Measurements from ENCODE around the gene RPS3.

Gene RPS3

DNA sequence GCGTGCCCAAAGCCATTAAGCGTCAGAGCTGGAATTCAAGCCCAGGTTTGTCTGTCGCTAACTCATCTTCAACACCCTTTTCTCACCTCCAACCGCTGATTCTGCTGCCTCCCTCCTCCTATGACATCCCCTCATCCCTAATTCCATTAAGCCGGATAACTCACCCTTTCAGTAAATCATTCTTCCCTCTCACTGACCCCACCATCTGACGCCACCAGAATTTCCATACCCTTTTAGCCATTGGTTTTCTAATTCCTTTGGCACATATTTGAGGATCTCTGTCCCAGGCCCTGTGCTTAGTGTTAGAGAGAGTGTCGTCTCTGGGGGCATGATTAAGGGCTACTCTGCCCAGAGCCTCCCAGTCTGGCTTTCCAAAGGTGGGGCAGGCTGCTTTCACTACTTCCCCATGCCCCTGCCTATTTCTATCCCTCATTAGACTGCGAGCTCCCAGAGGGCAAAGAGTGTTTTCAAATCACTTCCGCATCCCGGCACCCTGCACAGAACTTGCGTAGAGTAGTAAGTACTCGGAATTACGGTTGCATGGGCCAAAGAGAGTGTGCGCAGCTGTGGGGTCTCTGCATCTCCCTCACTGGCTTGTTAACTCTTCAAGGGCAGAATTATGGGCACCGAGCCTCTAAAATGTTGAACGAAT lies 29.8 kb downstream of the RPS3 start (continued):
- no peak for TF ChIP-seq ZNF341 (tag by site-specific recombination; IDR thresholded peaks at IDR 0.05; ENCODE audit: low read depth)

DNA sequence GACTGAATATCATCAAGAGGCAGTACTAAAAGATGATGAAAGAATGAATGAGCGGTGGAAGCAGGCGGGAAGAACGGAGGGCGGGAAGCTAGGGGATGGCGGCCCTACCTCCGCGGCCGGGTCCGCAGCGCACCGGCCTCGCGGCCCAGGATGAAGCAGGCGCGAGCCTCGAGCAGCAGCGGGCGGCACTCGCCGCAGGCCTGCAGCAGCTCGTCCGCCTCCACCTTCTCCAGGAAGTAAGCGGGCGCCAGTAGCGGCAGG lies 30.3 kb downstream of the RPS3 start:
- H3K27ac ChIP-seq (ENCODE audit: extremely low read depth, low read depth, low read length): no peak overlapping the region
- no peaks in the 10 kb centered on the region for H3K4me1 ChIP-seq (ENCODE audit: control insufficient read depth, insufficient read depth, low read length)
- H3K4me3 ChIP-seq (ENCODE audit: low read depth, low read length): no peak overlapping the region
- CTCF ChIA-PET: interaction anchor here (1.0 kb wide), 1 partner anchor 22 kb away, joined by 4 read pairs; no protein-coding TSS in a partner anchor
- H3K36me3 ChIP-seq (ENCODE audit: control insufficient read depth in 2 of 2, insufficient read depth in 1 of 2, low read length in 2 of 2): no peaks in the 10 kb centered on the region
- no peak for TF ChIP-seq ZNF174 (tag by site-specific recombination; IDR thresholded peaks at IDR 0.05)
- TF ChIP-seq, protein P1, sequence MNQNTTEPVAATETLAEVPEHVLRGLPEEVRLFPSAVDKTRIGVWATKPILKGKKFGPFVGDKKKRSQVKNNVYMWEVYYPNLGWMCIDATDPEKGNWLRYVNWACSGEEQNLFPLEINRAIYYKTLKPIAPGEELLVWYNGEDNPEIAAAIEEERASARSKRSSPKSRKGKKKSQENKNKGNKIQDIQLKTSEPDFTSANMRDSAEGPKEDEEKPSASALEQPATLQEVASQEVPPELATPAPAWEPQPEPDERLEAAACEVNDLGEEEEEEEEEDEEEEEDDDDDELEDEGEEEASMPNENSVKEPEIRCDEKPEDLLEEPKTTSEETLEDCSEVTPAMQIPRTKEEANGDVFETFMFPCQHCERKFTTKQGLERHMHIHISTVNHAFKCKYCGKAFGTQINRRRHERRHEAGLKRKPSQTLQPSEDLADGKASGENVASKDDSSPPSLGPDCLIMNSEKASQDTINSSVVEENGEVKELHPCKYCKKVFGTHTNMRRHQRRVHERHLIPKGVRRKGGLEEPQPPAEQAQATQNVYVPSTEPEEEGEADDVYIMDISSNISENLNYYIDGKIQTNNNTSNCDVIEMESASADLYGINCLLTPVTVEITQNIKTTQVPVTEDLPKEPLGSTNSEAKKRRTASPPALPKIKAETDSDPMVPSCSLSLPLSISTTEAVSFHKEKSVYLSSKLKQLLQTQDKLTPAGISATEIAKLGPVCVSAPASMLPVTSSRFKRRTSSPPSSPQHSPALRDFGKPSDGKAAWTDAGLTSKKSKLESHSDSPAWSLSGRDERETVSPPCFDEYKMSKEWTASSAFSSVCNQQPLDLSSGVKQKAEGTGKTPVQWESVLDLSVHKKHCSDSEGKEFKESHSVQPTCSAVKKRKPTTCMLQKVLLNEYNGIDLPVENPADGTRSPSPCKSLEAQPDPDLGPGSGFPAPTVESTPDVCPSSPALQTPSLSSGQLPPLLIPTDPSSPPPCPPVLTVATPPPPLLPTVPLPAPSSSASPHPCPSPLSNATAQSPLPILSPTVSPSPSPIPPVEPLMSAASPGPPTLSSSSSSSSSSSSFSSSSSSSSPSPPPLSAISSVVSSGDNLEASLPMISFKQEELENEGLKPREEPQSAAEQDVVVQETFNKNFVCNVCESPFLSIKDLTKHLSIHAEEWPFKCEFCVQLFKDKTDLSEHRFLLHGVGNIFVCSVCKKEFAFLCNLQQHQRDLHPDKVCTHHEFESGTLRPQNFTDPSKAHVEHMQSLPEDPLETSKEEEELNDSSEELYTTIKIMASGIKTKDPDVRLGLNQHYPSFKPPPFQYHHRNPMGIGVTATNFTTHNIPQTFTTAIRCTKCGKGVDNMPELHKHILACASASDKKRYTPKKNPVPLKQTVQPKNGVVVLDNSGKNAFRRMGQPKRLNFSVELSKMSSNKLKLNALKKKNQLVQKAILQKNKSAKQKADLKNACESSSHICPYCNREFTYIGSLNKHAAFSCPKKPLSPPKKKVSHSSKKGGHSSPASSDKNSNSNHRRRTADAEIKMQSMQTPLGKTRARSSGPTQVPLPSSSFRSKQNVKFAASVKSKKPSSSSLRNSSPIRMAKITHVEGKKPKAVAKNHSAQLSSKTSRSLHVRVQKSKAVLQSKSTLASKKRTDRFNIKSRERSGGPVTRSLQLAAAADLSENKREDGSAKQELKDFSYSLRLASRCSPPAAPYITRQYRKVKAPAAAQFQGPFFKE (tag by site-specific recombination; IDR thresholded peaks at IDR 0.05; ENCODE audit: borderline replicate concordance): no peak
- POLR2A ChIA-PET: no interaction called here
- H3K9me3 ChIP-seq (ENCODE audit: control insufficient read depth, insufficient read depth, low read depth, low read length): no peaks in the 10 kb centered on the region

DNA sequence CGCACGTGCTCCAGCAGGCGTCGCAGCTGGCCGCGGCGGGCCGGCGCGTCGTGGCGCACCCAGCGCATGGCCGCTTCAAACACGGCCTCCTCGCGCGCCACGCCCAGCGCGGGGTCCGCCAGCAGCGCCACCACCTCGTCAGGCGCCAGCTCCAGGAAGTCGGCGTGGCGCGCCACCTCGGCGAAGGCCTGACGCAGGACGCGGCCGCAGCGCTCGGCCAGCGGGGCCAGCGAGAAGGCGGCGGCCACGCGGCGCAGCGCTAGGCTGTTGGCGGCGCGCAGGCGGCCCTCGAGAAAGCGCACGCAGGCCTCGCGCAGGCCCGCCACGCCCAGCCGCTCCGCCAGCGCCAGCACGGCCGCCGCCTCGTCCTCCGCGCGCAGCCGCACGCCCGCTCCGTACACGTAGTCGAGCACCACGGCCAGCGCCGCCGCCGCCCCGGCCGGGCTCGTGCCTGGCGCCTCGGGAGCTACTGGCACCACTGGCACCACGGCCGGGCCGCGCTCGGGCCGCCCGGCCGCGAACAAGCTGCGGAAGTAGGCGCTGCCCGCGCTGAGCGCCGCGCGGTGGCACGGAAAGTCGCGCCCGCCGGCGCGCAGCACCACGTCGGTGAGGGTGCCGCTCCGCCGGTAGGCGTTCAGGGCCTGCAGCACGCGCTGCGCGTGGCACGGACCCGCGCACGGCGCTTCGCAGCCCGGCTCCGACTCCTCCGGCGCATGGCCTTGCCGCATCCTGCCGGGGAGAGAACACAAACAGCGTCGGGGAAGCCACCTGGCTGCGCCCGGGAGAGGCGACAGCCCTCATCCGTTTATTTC lies 30.8 kb downstream of the RPS3 start:
- no peaks in the 10 kb centered on the region for H3K4me1 ChIP-seq (ENCODE audit: control insufficient read depth, insufficient read depth, low read length)
- H3K36me3 ChIP-seq (ENCODE audit: control insufficient read depth in 2 of 2, insufficient read depth in 1 of 2, low read length in 2 of 2): no peaks in the 10 kb centered on the region
- no peak overlapping the region for H3K27ac ChIP-seq (ENCODE audit: extremely low read depth, low read depth, low read length)
- H3K4me3 ChIP-seq (ENCODE audit: low read depth, low read length): no peak overlapping the region
- ChIA-PET CTCF (interaction anchor here (1.0 to 3.5 kb wide), 3 partner anchors 15 to 103 kb away, joined by 4 to 20 read pairs (median 4); no protein-coding TSS in a partner anchor), POLR2A (no interaction called here)
- TF ChIP-seq ZSCAN16 (tag by site-specific recombination; IDR thresholded peaks at IDR 0.05): no peak
- TF ChIP-seq, protein P2, sequence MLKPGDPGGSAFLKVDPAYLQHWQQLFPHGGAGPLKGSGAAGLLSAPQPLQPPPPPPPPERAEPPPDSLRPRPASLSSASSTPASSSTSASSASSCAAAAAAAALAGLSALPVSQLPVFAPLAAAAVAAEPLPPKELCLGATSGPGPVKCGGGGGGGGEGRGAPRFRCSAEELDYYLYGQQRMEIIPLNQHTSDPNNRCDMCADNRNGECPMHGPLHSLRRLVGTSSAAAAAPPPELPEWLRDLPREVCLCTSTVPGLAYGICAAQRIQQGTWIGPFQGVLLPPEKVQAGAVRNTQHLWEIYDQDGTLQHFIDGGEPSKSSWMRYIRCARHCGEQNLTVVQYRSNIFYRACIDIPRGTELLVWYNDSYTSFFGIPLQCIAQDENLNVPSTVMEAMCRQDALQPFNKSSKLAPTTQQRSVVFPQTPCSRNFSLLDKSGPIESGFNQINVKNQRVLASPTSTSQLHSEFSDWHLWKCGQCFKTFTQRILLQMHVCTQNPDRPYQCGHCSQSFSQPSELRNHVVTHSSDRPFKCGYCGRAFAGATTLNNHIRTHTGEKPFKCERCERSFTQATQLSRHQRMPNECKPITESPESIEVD (tag by site-specific recombination; IDR thresholded peaks at IDR 0.05): no peak
- no peak for TF ChIP-seq ZNF174 (tag by site-specific recombination; IDR thresholded peaks at IDR 0.05)
- no peak for TF ChIP-seq ZBTB48 (tag by site-specific recombination; IDR thresholded peaks at IDR 0.05)
- no peak for TF ChIP-seq ZNF621 (tag by site-specific recombination; IDR thresholded peaks at IDR 0.05)
- TF ChIP-seq, protein P3, sequence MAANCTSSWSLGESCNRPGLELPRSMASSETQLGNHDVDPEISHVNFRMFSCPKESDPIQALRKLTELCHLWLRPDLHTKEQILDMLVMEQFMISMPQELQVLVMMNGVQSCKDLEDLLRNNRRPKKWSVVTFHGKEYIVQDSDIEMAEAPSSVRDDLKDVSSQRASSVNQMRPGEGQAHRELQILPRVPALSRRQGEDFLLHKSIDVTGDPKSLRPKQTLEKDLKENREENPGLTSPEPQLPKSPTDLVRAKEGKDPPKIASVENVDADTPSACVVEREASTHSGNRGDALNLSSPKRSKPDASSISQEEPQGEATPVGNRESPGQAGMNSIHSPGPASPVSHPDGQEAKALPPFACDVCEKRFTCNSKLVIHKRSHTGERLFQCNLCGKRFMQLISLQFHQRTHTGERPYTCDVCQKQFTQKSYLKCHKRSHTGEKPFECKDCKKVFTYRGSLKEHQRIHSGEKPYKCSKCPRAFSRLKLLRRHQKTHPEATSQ (tag by site-specific recombination; IDR thresholded peaks at IDR 0.05): no peak
- TF ChIP-seq HOXA7 (CRISPR knock-in tag; IDR thresholded peaks at IDR 0.05; ENCODE audit: borderline replicate concordance): no peak
- TF ChIP-seq, protein P4, sequence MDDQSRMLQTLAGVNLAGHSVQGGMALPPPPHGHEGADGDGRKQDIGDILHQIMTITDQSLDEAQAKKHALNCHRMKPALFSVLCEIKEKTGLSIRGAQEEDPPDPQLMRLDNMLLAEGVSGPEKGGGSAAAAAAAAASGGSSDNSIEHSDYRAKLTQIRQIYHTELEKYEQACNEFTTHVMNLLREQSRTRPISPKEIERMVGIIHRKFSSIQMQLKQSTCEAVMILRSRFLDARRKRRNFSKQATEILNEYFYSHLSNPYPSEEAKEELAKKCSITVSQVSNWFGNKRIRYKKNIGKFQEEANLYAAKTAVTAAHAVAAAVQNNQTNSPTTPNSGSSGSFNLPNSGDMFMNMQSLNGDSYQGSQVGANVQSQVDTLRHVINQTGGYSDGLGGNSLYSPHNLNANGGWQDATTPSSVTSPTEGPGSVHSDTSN (CRISPR knock-in tag; IDR thresholded peaks at IDR 0.05): peak; percentile 26; the same call in 1 of the 2 replicates
- TF ChIP-seq, protein P5, sequence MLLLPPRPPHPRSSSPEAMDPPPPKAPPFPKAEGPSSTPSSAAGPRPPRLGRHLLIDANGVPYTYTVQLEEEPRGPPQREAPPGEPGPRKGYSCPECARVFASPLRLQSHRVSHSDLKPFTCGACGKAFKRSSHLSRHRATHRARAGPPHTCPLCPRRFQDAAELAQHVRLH (tag by site-specific recombination; IDR thresholded peaks at IDR 0.05): no peak
- TF ChIP-seq ZFP3 (tag by site-specific recombination; IDR thresholded peaks at IDR 0.05; ENCODE audit: low read depth): no peak
- no peak for TF ChIP-seq ZNF701 (tag by site-specific recombination; IDR thresholded peaks at IDR 0.05)
- TF ChIP-seq, protein P6, sequence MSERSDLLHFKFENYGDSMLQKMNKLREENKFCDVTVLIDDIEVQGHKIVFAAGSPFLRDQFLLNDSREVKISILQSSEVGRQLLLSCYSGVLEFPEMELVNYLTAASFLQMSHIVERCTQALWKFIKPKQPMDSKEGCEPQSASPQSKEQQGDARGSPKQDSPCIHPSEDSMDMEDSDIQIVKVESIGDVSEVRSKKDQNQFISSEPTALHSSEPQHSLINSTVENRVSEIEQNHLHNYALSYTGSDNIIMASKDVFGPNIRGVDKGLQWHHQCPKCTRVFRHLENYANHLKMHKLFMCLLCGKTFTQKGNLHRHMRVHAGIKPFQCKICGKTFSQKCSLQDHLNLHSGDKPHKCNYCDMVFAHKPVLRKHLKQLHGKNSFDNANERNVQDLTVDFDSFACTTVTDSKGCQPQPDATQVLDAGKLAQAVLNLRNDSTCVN (tag by site-specific recombination; optimal IDR thresholded peaks at IDR 0.05): peak; percentile 52
- TF ChIP-seq, protein P7, sequence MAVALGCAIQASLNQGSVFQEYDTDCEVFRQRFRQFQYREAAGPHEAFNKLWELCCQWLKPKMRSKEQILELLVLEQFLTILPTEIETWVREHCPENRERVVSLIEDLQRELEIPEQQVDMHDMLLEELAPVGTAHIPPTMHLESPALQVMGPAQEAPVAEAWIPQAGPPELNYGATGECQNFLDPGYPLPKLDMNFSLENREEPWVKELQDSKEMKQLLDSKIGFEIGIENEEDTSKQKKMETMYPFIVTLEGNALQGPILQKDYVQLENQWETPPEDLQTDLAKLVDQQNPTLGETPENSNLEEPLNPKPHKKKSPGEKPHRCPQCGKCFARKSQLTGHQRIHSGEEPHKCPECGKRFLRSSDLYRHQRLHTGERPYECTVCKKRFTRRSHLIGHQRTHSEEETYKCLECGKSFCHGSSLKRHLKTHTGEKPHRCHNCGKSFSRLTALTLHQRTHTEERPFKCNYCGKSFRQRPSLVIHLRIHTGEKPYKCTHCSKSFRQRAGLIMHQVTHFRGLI (tag by site-specific recombination; IDR thresholded peaks at IDR 0.05): no peak
- no peaks in the 10 kb centered on the region for H3K9me3 ChIP-seq (ENCODE audit: control insufficient read depth, insufficient read depth, low read depth, low read length)

All from HEK293 (cell line).